Neuronal stem cell (in vitro differentiated cells): ENCODE measurements around the gene ZNF101.

Experiments
- DNase-seq: peaks from one replicate; pipeline ENCODE4 v3.0.0-alpha.2; 2013; ENCODE audit warnings: low spot score
- H2AFZ ChIP-seq: one replicate; pipeline ENCODE4 v1.6.1; 2013; ENCODE audit warnings: mild to moderate bottlenecking, low read length, inconsistent platforms
- H2AK5ac ChIP-seq: 2 replicates; pipeline ENCODE4 v1.6.1; 2013; ENCODE audit warnings: low read depth, mild to moderate bottlenecking, inconsistent platforms, low read length, moderate library complexity, mixed read lengths
- H2BK120ac ChIP-seq: 2 replicates; pipeline ENCODE4 v1.6.1; 2013; ENCODE audit warnings: low read depth, mild to moderate bottlenecking, inconsistent platforms, low read length, moderate library complexity, mixed read lengths
- H2BK12ac ChIP-seq: one replicate; pipeline ENCODE4 v1.6.1; 2013; ENCODE audit warnings: low read length, inconsistent platforms
- H2BK15ac ChIP-seq: 2 replicates; pipeline ENCODE4 v1.6.1; 2013; ENCODE audit warnings: mild to moderate bottlenecking, low read length, inconsistent platforms, mixed read lengths
- H2BK5ac ChIP-seq: one replicate; pipeline ENCODE4 v1.6.1; 2013; ENCODE audit warnings: inconsistent platforms, mild to moderate bottlenecking, low read length, moderate library complexity
- H3K14ac ChIP-seq: one replicate; pipeline ENCODE4 v1.6.1; 2013; ENCODE audit warnings: low read length, inconsistent platforms
- H3K18ac ChIP-seq: 2 replicates; pipeline ENCODE4 v1.6.1; 2013; ENCODE audit warnings: low read length, inconsistent platforms
- H3K23ac ChIP-seq: 2 replicates; pipeline ENCODE4 v1.6.1; 2013; ENCODE audit warnings: low read depth, mild to moderate bottlenecking, mixed read lengths, low read length, inconsistent platforms; ENCODE audit not compliant: poor library complexity
- H3K27ac ChIP-seq: replicated peaks from 3 replicates; pipeline ENCODE4 v1.5.1; 2013; ENCODE audit warnings: low read length, inconsistent platforms
- H3K27me3 ChIP-seq, 3 experiments: 2 replicates each; pipeline ENCODE4 v1.6.1; 2013; ENCODE audit warnings: low read length in 3 of 3, mild to moderate bottlenecking in 2 of 3, inconsistent platforms in 1 of 3, low read depth in 1 of 3, mixed read lengths in 1 of 3, moderate library complexity in 1 of 3; ENCODE audit not compliant: control insufficient read depth in 3 of 3, insufficient read depth in 3 of 3
- H3K36me3 ChIP-seq, 2 donors: replicated peaks in 1 of 2; 2 replicates each; pipeline ENCODE4 v1.6.1; 2013; ENCODE audit warnings: low read length in 2 of 2; ENCODE audit not compliant: control insufficient read depth in 2 of 2, insufficient read depth in 2 of 2
- H3K4ac ChIP-seq: 2 replicates; pipeline ENCODE4 v1.6.1; 2013; ENCODE audit warnings: inconsistent platforms, mild to moderate bottlenecking, low read length, moderate library complexity
- H3K4me1 ChIP-seq, 2 donors: 1 replicate in 1 of 2; 2 replicates in 1 of 2; pipeline ENCODE4 v1.6.1; 2013; ENCODE audit warnings: low read length in 2 of 2, low read depth in 1 of 2; ENCODE audit not compliant: control insufficient read depth in 2 of 2, insufficient read depth in 1 of 2
- H3K4me2 ChIP-seq: one replicate; pipeline ENCODE4 v1.6.1; 2013; ENCODE audit warnings: mild to moderate bottlenecking, low read length, inconsistent platforms; ENCODE audit not compliant: insufficient read depth, poor library complexity, severe bottlenecking
- H3K4me3 ChIP-seq, 2 donors: 2 replicates each; pipeline ENCODE4 v1.5.1; 2013; ENCODE audit warnings: low read length in 2 of 2, mild to moderate bottlenecking in 2 of 2, inconsistent platforms in 1 of 2, moderate library complexity in 1 of 2
- H3K79me1 ChIP-seq: one replicate; pipeline ENCODE4 v1.6.1; 2013; ENCODE audit warnings: low read depth, mild to moderate bottlenecking, inconsistent platforms, low read length, moderate library complexity
- H3K9ac ChIP-seq: one replicate; pipeline ENCODE4 v1.6.1; 2013; ENCODE audit warnings: mild to moderate bottlenecking, low read depth, low read length, inconsistent platforms; ENCODE audit not compliant: poor library complexity
- H3K9me3 ChIP-seq, 2 donors: replicated peaks in 1 of 2; 2 replicates each; pipeline versions ENCODE3 to v1.6.1; 2013; ENCODE audit warnings: low read length in 2 of 2, mild to moderate bottlenecking in 2 of 2, inconsistent platforms in 1 of 2, low read depth in 1 of 2, mixed read lengths in 1 of 2, moderate library complexity in 1 of 2; ENCODE audit not compliant: control insufficient read depth in 2 of 2, insufficient read depth in 1 of 2
- H4K8ac ChIP-seq: one replicate; pipeline ENCODE4 v1.6.1; 2013; ENCODE audit warnings: low read depth, mild to moderate bottlenecking, inconsistent platforms, low read length, moderate library complexity
- H4K91ac ChIP-seq: one replicate; pipeline ENCODE4 v1.6.1; 2013; ENCODE audit warnings: low read length, low read depth, mild to moderate bottlenecking, inconsistent platforms; ENCODE audit not compliant: poor library complexity
- WGBS, 2 donors: extraction: QIAGEN DNeasy Blood & Tissue Kit; methylation state at CpG; one replicate each; pipeline ENCODE4 v1.1.7; 2013; ENCODE audit warnings: missing lambda C conversion rate in 2 of 2, mixed read lengths in 1 of 2; ENCODE audit not compliant: insufficient read length in 2 of 2, insufficient replicate concordance in 1 of 2; ENCODE audit errors: extremely low coverage in 2 of 2; 5-methylcytosine and 5-hydroxymethylcytosine counted together

The ZNF101 gene

DNA sequence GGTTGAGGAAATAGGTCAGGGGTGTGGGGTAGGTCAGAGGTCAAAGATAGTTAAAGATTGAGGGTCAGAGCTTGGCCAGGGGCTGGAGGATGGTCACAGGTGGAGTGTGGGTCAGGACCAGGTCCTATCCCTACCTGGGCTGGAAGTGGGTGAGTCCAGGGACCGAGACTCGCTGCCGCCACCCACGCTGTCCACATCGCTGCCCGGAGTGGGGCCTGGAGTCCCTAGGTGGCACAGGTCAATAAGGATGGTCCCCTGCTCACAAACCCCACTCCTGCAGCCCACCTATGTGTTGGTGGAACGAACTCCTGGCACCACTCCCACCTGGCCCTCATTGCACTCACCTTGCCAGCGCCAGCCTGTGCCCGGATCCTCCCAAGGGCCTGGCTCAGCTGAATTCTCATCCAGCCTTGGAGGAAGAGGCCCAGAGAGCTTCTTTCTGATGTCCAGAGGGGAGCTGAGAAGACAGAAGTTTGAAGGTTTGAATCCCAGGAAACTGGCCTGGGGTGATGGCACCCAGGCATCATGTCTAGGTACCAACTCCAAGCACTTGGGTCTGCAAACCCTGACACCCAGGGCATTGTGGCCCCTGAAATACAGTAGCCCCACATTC is 32.0 kb upstream of the ZNF101 start:
- peaks cover 14 to 50% of the 10 kb centered on the region in 2 donors for H3K36me3 ChIP-seq
- peak overlapping the region; percentile 60 for H3K9ac ChIP-seq
- H3K4me3 ChIP-seq = peak overlapping the region in 1 of 2 donors; percentile 37
- H2AK5ac ChIP-seq = no peak overlapping the region
- peaks cover 0 to 2% of the 10 kb centered on the region in 2 donors for H3K9me3 ChIP-seq
- H2BK5ac ChIP-seq = no peak overlapping the region
- H3K18ac ChIP-seq = no peak overlapping the region
- H2BK15ac ChIP-seq = no peak overlapping the region
- no peaks in the 10 kb centered on the region for H3K4me1 ChIP-seq
- no peaks in the 10 kb centered on the region for H3K27me3 ChIP-seq
- WGBS, 2 donors = no CpG with 5 or more reads among the region's 9 CpGs
- H3K79me1 ChIP-seq = no peaks in the 10 kb centered on the region
- H3K4me2 ChIP-seq = no peak overlapping the region
- no peak overlapping the region for H3K27ac ChIP-seq
- no peak overlapping the region for H2BK12ac ChIP-seq
- H3K14ac ChIP-seq = no peak overlapping the region
- no peak overlapping the region for H3K4ac ChIP-seq
- peak overlapping the region; percentile 61 for H2BK120ac ChIP-seq
- DNase-seq = no peak
- no peak overlapping the region for H2AFZ ChIP-seq
- H3K23ac ChIP-seq = no peak overlapping the region
- H4K91ac ChIP-seq = no peak overlapping the region
- no peak overlapping the region for H4K8ac ChIP-seq

DNA sequence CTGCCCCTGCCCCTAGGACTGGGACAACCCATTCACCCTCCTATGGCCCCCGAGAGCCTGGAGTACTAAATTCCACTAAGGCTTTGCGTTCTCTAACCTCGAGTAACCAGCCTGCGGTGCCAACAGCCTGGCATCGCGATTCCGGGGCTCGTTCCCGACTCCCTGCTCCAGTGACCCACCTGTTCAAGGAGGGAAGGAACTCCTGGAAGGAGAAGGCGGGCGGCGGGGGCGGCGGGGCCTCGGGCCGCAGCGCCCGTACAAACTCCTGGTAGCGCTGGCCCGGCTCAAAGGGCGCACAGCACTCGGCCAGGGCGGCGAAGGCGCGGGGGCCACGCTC is 31.5 kb upstream of the ZNF101 start:
- Histone ChIP-seq H3K27me3 (no peaks in the 10 kb centered on the region), H4K8ac (no peak overlapping the region), H3K36me3 (peaks cover 14 to 50% of the 10 kb centered on the region in 2 donors), H2BK12ac (no peak overlapping the region), H4K91ac (no peak overlapping the region), H3K79me1 (no peaks in the 10 kb centered on the region), H3K9me3 (peaks cover 0 to 2% of the 10 kb centered on the region in 2 donors), H3K23ac (no peak overlapping the region), H3K4me3 (no peak overlapping the region), H2BK15ac (no peak overlapping the region), H3K27ac (no peak overlapping the region), H3K18ac (no peak overlapping the region), H2BK120ac (peak overlapping the region; percentile 61), H3K4me2 (no peak overlapping the region), H2AFZ (no peak overlapping the region), H3K4ac (no peak overlapping the region), H3K14ac (no peak overlapping the region), H2BK5ac (no peak overlapping the region), H3K4me1 (no peaks in the 10 kb centered on the region), H2AK5ac (no peak overlapping the region), H3K9ac (no peak overlapping the region)
- DNase-seq = no peak
- no CpG with 5 or more reads among the region's 27 CpGs for WGBS, 2 donors

DNA sequence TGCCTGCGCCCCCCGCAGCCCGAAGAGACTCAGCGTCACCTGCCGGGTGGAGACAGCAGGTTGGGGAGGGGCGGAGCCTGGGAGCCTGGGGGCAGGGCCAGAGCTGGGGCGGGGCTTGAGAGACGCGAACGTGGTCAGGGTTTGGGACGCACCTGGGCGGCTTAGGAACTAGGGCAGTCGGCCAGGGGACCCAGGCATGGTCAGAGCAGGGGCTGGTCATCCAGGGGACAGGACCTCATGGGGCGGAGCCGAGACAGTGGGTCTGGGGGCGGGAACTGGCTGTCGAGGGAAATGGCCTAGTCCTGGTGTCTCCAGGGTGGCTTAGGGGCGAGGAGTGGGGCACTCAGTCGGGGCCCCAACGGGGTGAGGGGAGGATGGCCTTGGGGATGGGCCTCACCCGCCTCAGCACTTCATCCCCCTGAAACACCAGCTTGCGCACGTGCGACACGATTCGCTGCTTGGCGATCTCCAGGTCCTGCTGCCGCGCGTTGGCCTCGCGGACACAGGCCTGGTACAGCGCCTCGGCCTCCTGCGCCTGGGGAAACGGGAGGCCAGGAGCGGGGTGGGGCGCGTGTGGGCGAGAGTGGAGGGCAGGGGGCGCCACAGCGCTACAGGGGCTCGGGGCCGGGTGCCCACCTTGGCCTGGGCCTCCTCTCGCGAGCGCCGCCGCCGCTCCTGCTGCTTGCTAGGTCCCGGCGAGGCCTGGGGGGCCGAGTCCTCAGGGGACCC is 31.0 kb upstream of the ZNF101 start:
- no peak overlapping the region for H3K18ac ChIP-seq
- H3K27ac ChIP-seq = no peak overlapping the region
- peak overlapping the region; percentile 95 for H3K4ac ChIP-seq
- no peak overlapping the region for H2BK5ac ChIP-seq
- H3K4me2 ChIP-seq = peak overlapping the region; percentile 25
- no peak overlapping the region for H4K91ac ChIP-seq
- no peak overlapping the region for H2BK15ac ChIP-seq
- peaks cover 12 to 46% of the 10 kb centered on the region in 2 donors for H3K36me3 ChIP-seq
- no peak overlapping the region for H2BK120ac ChIP-seq
- H4K8ac ChIP-seq = no peak overlapping the region
- H3K4me1 ChIP-seq = peaks cover 0 to 3% of the 10 kb centered on the region in 2 donors
- no peak for DNase-seq
- no peak overlapping the region for H3K14ac ChIP-seq
- no peak overlapping the region for H2AFZ ChIP-seq
- H2AK5ac ChIP-seq = no peak overlapping the region
- peaks cover 0 to under 1% of the 10 kb centered on the region in 2 donors for H3K9me3 ChIP-seq
- H3K23ac ChIP-seq = peak overlapping the region; percentile 93
- no CpG with 5 or more reads among the region's 53 CpGs for WGBS, 2 donors
- no peaks in the 10 kb centered on the region for H3K27me3 ChIP-seq
- no peak overlapping the region for H3K4me3 ChIP-seq
- H2BK12ac ChIP-seq = no peak overlapping the region
- H3K79me1 ChIP-seq = no peaks in the 10 kb centered on the region
- peak overlapping the region; percentile 24 for H3K9ac ChIP-seq

DNA sequence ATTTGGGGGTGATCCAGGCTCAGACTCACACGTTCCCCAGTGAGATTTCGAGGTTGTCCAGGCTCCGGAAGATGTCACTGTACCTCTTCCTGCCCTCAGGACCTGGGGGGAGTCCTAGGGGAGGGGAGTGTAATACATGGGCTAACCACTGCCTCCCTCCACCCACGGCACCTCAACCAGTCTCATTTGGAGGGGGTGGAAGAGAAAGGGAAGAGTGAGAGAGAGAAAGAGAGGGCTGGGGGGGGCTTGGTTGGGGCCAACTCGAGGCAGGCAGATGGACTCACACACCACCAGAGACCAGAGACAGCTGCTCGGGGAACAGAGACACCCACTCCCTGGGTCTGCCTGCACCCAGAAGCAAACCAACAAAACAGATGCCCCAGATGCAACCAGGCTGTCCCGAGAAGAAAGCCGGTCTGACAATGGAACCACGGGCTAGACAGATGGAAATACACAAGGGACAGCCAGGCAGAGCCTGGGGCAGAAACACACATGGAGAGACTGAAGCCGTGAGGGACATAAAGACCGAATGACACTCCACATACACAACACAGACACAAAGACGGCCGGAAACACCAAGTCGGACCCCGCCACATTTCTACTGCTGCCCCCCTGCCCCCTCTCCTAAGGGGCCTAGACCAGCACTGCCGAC is 26.0 kb upstream of the ZNF101 start:
- peak overlapping the region; percentile 47 for H2BK15ac ChIP-seq
- peak overlapping the region; percentile 97 for H3K4me2 ChIP-seq
- H3K23ac ChIP-seq = peak overlapping the region; percentile 91
- peak overlapping the region; percentile 97 for H2AFZ ChIP-seq
- peak overlapping the region; percentile 96 for H3K18ac ChIP-seq
- no CpG with 5 or more reads among the region's 16 CpGs for WGBS, 2 donors
- peak overlapping the region; percentile 70 for H3K9ac ChIP-seq
- H4K91ac ChIP-seq = no peak overlapping the region
- H3K4me1 ChIP-seq = peaks cover 0 to 5% of the 10 kb centered on the region in 2 donors
- H2AK5ac ChIP-seq = peak overlapping the region; percentile 49
- H3K9me3 ChIP-seq = peaks cover 0 to 2% of the 10 kb centered on the region in 2 donors
- H3K36me3 ChIP-seq = peaks cover 24 to 42% of the 10 kb centered on the region in 2 donors
- H2BK5ac ChIP-seq = peak overlapping the region; percentile 93
- peak overlapping the region; percentile 81 to 88 for H3K4me3 ChIP-seq
- H3K4ac ChIP-seq = no peak overlapping the region
- peak overlapping the region; percentile 18 for H2BK120ac ChIP-seq
- H3K79me1 ChIP-seq = no peaks in the 10 kb centered on the region
- DNase-seq = no peak
- H3K14ac ChIP-seq = peak overlapping the region; percentile 89
- H3K27me3 ChIP-seq = no peaks in the 10 kb centered on the region
- H2BK12ac ChIP-seq = no peak overlapping the region
- no peak overlapping the region for H4K8ac ChIP-seq
- no peak overlapping the region for H3K27ac ChIP-seq
